Ascending aorta (tissue), 2 donors: Measurements from ENCODE around the gene WDR37. TPM values are rescaled to one million over a fixed set of nuclear protein-coding genes. Genes with fewer than 3 reads are reported as not detected.
"Not testable (repeated sequence)": the region's sequence is repeated elsewhere in the genome, so short reads cannot be mapped to it uniquely, and the experiment has no call there.

Experiments used
- DNase-seq, 2 donors: peaks; one replicate each; pipeline ENCODE4 v3.0.0-alpha.2; 2019; ENCODE audit warnings: low spot score in 2 of 2
- H3K27ac ChIP-seq, 2 donors: fragments of 200-600 bp; sonication (generic); one replicate each; pipeline ENCODE4 v1.5.1; 2016 to 2017; ENCODE audit warnings: mild to moderate bottlenecking in 1 of 2
- H3K27me3 ChIP-seq: fragments of 200-600 bp; sonication (generic); one replicate; pipeline ENCODE4 v1.5.1; 2017
- H3K36me3 ChIP-seq, 2 donors: fragments of 200-600 bp; sonication (generic); one replicate each; pipeline ENCODE4 v1.5.1; 2016
- H3K4me1 ChIP-seq, 2 donors: fragments of 200-600 bp; sonication (generic); one replicate each; pipeline ENCODE4 v1.5.1; 2016 to 2017; ENCODE audit warnings: mild to moderate bottlenecking in 1 of 2
- H3K4me3 ChIP-seq, 2 donors: fragments of 200-600 bp; sonication (generic); one replicate each; pipeline ENCODE4 v1.5.1; 2016 to 2017; ENCODE audit warnings: mild to moderate bottlenecking in 1 of 2
- H3K9me3 ChIP-seq, 2 donors: fragments of 200-600 bp; sonication (generic); one replicate each; pipeline ENCODE4 v1.5.1; 2016
- CTCF ChIP-seq, 3 experiments: fragments of 200-600 bp in 2 of 3; fragments of 450-650 bp in 1 of 3; sonication (generic) in 2 of 3; IDR thresholded peaks; one replicate each; pipeline ENCODE4 v1.5.1; 2016 to 2019; ENCODE audit warnings: antibody characterized with exemption in 3 of 3, mild to moderate bottlenecking in 1 of 3, moderate library complexity in 1 of 3
- intact Hi-C: fragments of 100-400 bp; cut with DNase I; formaldehyde crosslinking; loops from one replicate; pipeline ENCODE4 v1.15.1; 2023
- total RNA-seq: library from RNA; depleted of rRNA; stranded (reverse); fragments of >200 nt; gene quantifications from one replicate; pipeline ENCODE4 v1.1.0, GENCODE V29; 2016

Gene WDR37
- total RNA-seq = 4.4 TPM

GRCh38 chr10:1056326-1057105 is at the start of gene WDR37:
TSS of gene WDR37 (plus strand) at chr10:1056385. CDS start at chr10:1072156, 15,771 bp downstream.
- TF ChIP-seq CTCF (IDR thresholded peaks at IDR 0.05) = no peak
- H3K27ac ChIP-seq = peak within 1 kb of the TSS; percentile 97 to 100
- intact Hi-C loops = loop anchor here (1.0 to 5.0 kb wide), 3 partner anchors 8 to 544 kb away; partner anchors contain the start of gene GTPBP4
- peak in 1 of 2 donors; percentile 91 for DNase-seq
- peak within 1 kb of the TSS; percentile 76 to 95 for H3K4me3 ChIP-seq
- H3K4me1 ChIP-seq = peaks cover 6 to 12% of the 10 kb centered on the region in 2 donors
- H3K27me3 ChIP-seq = no peaks in the 10 kb centered on the region
- H3K9me3 ChIP-seq = no peaks in the 10 kb centered on the region
- peaks cover 3 to 10% of the 10 kb centered on the region in 2 donors for H3K36me3 ChIP-seq

GRCh38 chr10:1006573-1006972 is 49.6 kb upstream of the WDR37 start:
- no peak for TF ChIP-seq CTCF (IDR thresholded peaks at IDR 0.05)
- intact Hi-C loops = no loop called here
- H3K27ac ChIP-seq = no peak overlapping the region
- H3K27me3 ChIP-seq = no peaks in the 10 kb centered on the region
- H3K36me3 ChIP-seq = peaks cover 95 to 97% of the 10 kb centered on the region in 2 donors
- DNase-seq = no peak
- no peak overlapping the region for H3K4me3 ChIP-seq
- no peaks in the 10 kb centered on the region for H3K4me1 ChIP-seq
- H3K9me3 ChIP-seq = peaks cover 12 to 17% of the 10 kb centered on the region in 2 donors

GRCh38 chr10:1007583-1007982 is 48.6 kb upstream of the WDR37 start:
- Histone ChIP-seq H3K4me3 (no peak overlapping the region), H3K27me3 (no peaks in the 10 kb centered on the region), H3K27ac (no peak overlapping the region), H3K4me1 (no peaks in the 10 kb centered on the region), H3K36me3 (peaks cover 95% of the 10 kb centered on the region in 2 donors), H3K9me3 (peaks cover 4 to 8% of the 10 kb centered on the region in 2 donors)
- TF ChIP-seq CTCF (IDR thresholded peaks at IDR 0.05) = no peak
- intact Hi-C loops = no loop called here
- no peak for DNase-seq

GRCh38 chr10:1009071-1009494 is 47.1 kb upstream of the WDR37 start:
- no peak for DNase-seq
- intact Hi-C loops = no loop called here
- H3K27ac ChIP-seq = no peak overlapping the region
- H3K36me3 ChIP-seq = peaks cover 94 to 95% of the 10 kb centered on the region in 2 donors
- H3K4me1 ChIP-seq = no peaks in the 10 kb centered on the region
- no peaks in the 10 kb centered on the region for H3K9me3 ChIP-seq
- no peak for TF ChIP-seq CTCF (IDR thresholded peaks at IDR 0.05)
- H3K4me3 ChIP-seq = no peak overlapping the region
- no peaks in the 10 kb centered on the region for H3K27me3 ChIP-seq

- DNase-seq, H3K4me3 ChIP-seq, H3K27me3 ChIP-seq, H3K27ac ChIP-seq, H3K4me1 ChIP-seq, intact Hi-C loops, H3K9me3 ChIP-seq: not testable (repeated sequence)
- H3K36me3 ChIP-seq = peaks cover 94% of the 10 kb centered on the region in 2 donors
These were observed 46.2 kb upstream of the WDR37 start for GRCh38 chr10:1009947-1010346.

- Histone ChIP-seq H3K27me3 (no peaks in the 10 kb centered on the region), H3K36me3 (peaks cover 88 to 92% of the 10 kb centered on the region in 2 donors), H3K27ac (no peak overlapping the region), H3K4me1 (no peaks in the 10 kb centered on the region), H3K4me3 (no peak overlapping the region), H3K9me3 (no peaks in the 10 kb centered on the region)
- TF ChIP-seq CTCF (IDR thresholded peaks at IDR 0.05) = no peak
- no peak for DNase-seq
- intact Hi-C loops = no loop called here
These were observed 45.5 kb upstream of the WDR37 start for GRCh38 chr10:1010703-1011102.
